Gastroesophageal sphincter (tissue), 3 donors: Measurements from ENCODE around the gene LDLRAD1.

Experiments used
- CTCF ChIP-seq, 4 experiments: fragments of 200-600 bp in 2 of 4; fragments of 450-650 bp in 2 of 4; sonication (generic) in 1 of 4; IDR thresholded peaks; one replicate each; pipeline ENCODE4 v1.5.1; 2017 to 2019; ENCODE audit warnings: antibody characterized with exemption in 4 of 4, mild to moderate bottlenecking in 2 of 4, moderate library complexity in 2 of 4
- EP300 ChIP-seq: sonication (generic); formaldehyde crosslinking; IDR thresholded peaks from one replicate; pipeline ENCODE4 v1.6.1; 2017; ENCODE audit warnings: antibody characterized with exemption, mild to moderate bottlenecking

- TF ChIP-seq CTCF (IDR thresholded peaks at IDR 0.05) (no peak), EP300 (no peak)
These were observed 10.4 kb downstream of the LDLRAD1 start for GRCh38 chr1:54007613-54008012.
